HG03354 (cell line): ENCODE data around the gene NCK2.

Source experiments
- ATAC-seq: cut with Tn5 transposase; IDR thresholded peaks from one replicate; pipeline ENCODE4 v1.9.1; 2021; ENCODE audit warnings: mild to moderate bottlenecking; ENCODE audit not compliant: unreplicated experiment, poor library complexity, severe bottlenecking

The NCK2 gene

DNA sequence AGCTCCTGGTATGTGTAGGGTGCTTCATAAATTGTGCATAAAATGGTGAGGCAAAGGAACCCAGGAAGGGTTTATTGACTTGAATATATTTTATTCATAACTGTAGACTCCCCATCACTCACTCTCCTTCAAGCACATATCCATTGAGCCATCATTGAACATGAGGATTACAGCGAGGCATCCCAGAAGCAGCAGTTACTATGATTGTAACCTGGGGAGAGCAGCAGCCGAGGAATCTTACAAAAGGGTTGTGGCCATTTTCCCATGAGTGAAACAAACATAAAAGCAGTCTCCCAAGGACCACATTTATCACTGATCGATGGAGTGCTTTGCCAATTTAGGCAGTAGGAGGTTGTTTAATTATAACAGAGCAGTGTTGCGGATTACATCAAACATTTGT is 183.4 kb downstream of the NCK2 start:
- no peak for ATAC-seq

DNA sequence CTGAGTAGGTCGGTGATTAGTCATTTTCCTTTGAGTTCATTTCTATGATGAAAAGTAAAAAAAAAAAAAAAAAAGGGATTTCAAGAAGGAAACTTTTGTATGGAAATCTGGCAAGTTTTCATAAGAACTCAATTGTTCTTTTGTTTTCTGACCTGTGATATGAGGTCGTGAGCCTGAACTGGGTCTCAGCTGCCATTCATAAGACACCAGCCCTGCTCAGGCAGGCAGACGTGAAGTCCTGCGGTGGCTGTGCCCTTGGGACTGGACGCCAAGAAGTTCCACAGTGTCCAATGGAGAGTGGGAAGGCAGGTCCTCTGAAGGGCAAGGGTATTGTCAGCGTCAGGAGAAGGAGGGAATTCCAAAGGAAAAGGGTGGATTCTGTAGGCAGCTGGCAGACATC is 183.9 kb downstream of the NCK2 start:
- no peak for ATAC-seq

DNA sequence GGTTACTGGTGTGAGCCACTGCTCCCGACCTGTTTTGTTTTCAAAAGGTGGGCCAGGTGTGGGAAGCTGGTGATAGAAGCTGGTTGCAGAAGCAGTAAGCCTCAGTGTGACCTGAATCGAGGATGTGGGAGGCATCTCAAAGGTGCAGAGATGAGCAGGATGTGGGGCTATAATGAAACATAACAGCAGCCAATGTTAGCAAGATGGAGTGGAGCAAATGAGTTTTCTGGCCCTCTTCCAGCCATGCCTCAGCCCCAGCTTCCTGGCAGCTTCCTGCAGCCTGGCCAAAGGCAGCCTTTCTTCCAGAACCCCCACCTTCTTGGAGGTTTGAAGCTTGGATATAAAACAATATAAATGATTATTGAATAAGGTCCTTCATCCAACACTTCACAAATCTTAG is 184.8 kb downstream of the NCK2 start:
- ATAC-seq: no peak

DNA sequence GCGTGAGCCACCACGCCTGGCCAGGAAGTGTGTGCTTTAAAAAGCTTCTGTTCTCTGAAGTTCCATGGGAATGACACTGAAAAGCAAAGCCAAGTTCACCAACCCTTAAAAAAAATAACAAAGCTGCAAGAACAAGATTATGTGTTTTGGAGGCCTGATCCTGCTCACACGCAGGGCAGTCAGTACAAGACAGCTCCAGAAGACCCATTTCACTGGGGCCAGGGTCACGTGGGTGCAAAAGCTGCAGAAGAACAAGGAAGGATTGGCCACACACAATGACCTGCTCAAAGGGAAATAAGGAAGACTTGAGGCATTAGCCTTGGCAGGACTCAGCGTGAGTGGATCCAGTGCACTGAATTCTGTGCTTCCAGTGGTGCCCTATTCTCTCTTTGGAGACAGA is 187.9 kb downstream of the NCK2 start:
- no peak for ATAC-seq

DNA sequence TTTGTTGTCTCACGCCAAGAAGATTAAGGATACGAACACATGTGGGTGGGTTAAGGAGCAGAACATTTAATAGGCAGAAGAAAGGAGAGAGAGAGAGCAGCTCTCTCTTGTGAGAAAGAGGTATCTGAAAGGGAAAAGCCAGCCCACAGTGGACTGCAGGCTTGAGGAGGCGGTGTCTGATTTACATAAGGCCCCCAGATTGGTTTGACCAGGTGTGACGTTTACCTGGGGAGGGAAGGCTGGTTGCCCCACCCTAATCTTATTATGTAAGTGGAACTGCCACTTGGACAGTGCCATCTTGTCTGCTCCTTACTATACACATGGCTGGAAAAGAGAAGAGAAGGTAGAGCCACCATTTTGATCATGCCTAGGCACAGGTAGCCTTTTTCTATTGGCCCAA is 189.2 kb downstream of the NCK2 start:
- no peak for ATAC-seq

DNA sequence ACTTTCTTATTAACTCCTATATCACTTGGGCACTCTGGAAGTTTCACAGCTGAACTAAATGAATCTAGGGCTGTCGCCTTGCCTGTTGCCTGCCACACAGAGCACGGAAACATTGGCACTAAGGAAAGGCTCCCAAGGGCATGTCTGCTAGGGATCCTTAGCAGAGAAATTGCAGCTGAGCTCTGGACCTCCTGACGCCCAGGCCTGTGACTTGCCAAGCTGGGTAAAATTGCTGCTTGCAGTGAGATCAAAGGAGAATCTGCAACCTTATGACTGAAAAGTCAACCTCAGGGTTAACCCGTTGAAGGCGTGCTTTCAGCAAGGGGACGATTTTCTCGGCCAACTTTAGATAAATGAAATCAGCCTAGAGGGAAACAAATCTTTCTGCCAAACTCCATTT is 189.8 kb downstream of the NCK2 start:
- no peak for ATAC-seq

DNA sequence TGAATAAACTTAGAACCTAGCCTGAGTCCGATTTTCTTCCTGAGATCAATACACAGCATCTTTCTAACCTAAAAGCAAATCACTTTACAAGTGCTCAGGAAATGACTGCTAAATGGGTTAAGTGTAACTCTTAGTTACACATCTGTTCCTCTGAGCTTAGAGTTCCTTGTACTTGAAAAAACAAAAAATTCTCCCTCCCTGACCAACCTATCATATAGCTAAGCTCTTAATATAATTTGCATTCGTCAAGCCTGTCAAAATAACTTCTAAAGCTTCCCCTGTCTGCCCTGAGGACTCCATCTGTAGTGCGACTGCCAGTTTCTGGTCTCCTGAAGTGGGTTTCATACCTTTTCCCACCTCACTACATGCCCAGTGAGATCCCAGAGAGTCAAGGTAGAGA is 190.4 kb downstream of the NCK2 start:
- no peak for ATAC-seq

DNA sequence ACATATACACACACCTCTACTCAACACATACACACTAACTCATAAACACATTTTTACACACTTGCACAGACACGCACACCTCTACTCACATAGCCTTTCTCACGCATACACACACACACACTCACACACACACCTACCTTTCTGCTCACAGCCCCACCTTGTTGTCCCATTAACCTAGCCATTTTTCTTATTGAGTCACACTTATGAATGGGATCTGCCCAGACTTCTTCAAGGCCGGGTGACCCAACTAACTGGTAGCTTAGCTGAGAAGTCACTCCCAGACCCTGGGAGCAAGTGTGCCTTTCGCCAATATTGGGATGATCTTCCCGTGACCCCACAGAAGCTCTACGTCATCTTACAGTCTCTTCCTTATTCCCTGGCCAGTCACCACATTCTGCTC is 192.2 kb downstream of the NCK2 start:
- ATAC-seq: no peak

DNA sequence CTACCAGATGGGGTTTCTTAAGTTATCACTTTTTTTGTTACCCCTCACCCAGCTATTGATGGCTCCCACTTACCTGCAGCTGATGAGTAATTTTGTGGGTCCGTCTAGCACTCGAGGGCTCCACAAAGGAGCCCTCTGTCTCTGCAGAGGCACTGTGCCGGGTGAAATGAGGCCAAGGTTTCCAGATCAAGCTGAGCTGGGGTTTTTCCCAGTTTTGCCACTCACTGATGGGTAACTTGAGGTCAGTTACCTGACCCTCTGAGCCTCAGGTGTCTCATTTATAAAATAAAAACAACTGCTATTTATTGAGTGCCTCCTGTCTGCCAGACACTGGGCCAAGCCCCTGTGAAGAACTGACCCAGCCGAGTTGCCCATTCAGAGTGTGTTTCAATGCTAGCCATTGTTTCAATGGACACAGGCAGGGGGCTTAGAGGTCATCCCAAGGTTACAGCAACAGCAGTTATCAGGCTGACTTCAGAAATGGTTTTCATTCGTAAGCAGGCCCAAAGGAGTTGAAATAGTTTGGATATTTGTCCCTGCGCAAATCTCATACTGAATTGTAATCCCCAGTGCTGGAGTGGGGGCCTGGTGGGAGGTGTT is 192.9 kb downstream of the NCK2 start:
- ATAC-seq: no peak
